Measurements from ENCODE around the gene EEF1G. TPM values are rescaled to one million over a fixed set of nuclear protein-coding genes. Genes with fewer than 3 reads are reported as not detected.

EEF1G gene
- total and polyA plus RNA-seq, 4 donors, result 941 to 1,160 (median 1,086) TPM

GRCh38 chr11:62614275-62614674, 40.6 kb upstream of the EEF1G start:
- Histone ChIP-seq H3K4me1 (ENCODE audit: control insufficient read depth in 5 of 5, insufficient read depth in 5 of 5, low read length in 5 of 5) (peaks cover 0 to 15% (median 6%) of the 10 kb centered on the region in 5 donors), H3K36me3 (ENCODE audit: control insufficient read depth in 4 of 4, insufficient read depth in 4 of 4, low read length in 4 of 4) (peaks cover 0 to 15% (median 8%) of the 10 kb centered on the region in 4 donors), H3K9ac (ENCODE audit: insufficient read depth in 1 of 2, low read length in 2 of 2) (no peak overlapping the region), H3K27ac (ENCODE audit: low read depth in 1 of 2, low read length in 1 of 2) (peak overlapping the region in 1 of 2 donors; percentile 13), H3K9me3 (ENCODE audit: control insufficient read depth in 4 of 4, insufficient read depth in 3 of 4, low read length in 3 of 4) (no peaks in the 10 kb centered on the region), H3K27me3 (ENCODE audit: control insufficient read depth in 3 of 3, insufficient read depth in 3 of 3, low read length in 2 of 3) (no peaks in the 10 kb centered on the region), H3K4me3 (no peak overlapping the region)
- DNase-seq (no peak), ATAC-seq (ENCODE audit: insufficient read depth, low FRiP score) (no peak)
- WGBS, 2 donors, result 74 to 82% methylated on average over 8 of the region's 8 CpGs
- TF ChIP-seq, protein P1, sequence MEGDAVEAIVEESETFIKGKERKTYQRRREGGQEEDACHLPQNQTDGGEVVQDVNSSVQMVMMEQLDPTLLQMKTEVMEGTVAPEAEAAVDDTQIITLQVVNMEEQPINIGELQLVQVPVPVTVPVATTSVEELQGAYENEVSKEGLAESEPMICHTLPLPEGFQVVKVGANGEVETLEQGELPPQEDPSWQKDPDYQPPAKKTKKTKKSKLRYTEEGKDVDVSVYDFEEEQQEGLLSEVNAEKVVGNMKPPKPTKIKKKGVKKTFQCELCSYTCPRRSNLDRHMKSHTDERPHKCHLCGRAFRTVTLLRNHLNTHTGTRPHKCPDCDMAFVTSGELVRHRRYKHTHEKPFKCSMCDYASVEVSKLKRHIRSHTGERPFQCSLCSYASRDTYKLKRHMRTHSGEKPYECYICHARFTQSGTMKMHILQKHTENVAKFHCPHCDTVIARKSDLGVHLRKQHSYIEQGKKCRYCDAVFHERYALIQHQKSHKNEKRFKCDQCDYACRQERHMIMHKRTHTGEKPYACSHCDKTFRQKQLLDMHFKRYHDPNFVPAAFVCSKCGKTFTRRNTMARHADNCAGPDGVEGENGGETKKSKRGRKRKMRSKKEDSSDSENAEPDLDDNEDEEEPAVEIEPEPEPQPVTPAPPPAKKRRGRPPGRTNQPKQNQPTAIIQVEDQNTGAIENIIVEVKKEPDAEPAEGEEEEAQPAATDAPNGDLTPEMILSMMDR (IDR thresholded peaks at IDR 0.05; ENCODE audit: control extremely low read depth, extremely low read depth), result no peak

DNA sequence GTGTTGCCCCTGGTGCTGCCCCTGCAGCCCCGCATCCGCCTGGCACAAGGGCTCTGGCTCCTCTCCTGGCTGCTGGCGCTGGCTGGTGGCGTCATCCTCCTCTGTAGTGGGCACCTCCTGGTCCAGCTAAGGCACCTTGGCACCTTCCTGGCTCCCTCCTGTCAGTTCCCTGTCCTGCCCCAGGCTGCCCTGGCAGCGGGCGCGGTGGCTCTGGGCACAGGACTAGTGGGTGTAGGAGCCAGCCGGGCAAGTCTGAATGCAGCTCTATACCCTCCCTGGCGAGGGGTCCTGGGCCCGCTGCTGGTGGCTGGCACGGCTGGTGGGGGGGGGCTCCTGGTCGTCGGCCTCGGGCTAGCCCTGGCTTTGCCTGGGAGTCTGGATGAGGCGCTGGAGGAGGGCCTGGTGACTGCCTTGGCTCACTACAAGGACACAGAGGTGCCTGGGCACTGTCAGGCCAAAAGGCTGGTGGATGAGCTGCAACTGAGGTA, 39.6 kb upstream of the EEF1G start:
- Histone ChIP-seq H3K36me3 (ENCODE audit: control insufficient read depth in 4 of 4, insufficient read depth in 4 of 4, low read length in 4 of 4) (peaks cover 0 to 20% (median 8%) of the 10 kb centered on the region in 4 donors), H3K27ac (ENCODE audit: low read depth in 1 of 2, low read length in 1 of 2) (peak overlapping the region; percentile 89 to 90), H3K9ac (ENCODE audit: insufficient read depth in 1 of 2, low read length in 2 of 2) (no peak overlapping the region), H3K27me3 (ENCODE audit: control insufficient read depth in 3 of 3, insufficient read depth in 3 of 3, low read length in 2 of 3) (no peaks in the 10 kb centered on the region), H3K9me3 (ENCODE audit: control insufficient read depth in 4 of 4, insufficient read depth in 3 of 4, low read length in 3 of 4) (no peaks in the 10 kb centered on the region), H3K4me3 (no peak overlapping the region), H3K4me1 (ENCODE audit: control insufficient read depth in 5 of 5, insufficient read depth in 5 of 5, low read length in 5 of 5) (peaks cover 0 to 15% (median 6%) of the 10 kb centered on the region in 5 donors)
- DNase-seq, result peak in 2 of 3 donors; percentile 20 to 25
- ATAC-seq (ENCODE audit: insufficient read depth, low FRiP score), result no peak
- WGBS, 2 donors, result 59 to 71% methylated on average over 15 of the region's 15 CpGs
- TF ChIP-seq, protein P1 (IDR thresholded peaks at IDR 0.05; ENCODE audit: control extremely low read depth, extremely low read depth), result no peak

DNA sequence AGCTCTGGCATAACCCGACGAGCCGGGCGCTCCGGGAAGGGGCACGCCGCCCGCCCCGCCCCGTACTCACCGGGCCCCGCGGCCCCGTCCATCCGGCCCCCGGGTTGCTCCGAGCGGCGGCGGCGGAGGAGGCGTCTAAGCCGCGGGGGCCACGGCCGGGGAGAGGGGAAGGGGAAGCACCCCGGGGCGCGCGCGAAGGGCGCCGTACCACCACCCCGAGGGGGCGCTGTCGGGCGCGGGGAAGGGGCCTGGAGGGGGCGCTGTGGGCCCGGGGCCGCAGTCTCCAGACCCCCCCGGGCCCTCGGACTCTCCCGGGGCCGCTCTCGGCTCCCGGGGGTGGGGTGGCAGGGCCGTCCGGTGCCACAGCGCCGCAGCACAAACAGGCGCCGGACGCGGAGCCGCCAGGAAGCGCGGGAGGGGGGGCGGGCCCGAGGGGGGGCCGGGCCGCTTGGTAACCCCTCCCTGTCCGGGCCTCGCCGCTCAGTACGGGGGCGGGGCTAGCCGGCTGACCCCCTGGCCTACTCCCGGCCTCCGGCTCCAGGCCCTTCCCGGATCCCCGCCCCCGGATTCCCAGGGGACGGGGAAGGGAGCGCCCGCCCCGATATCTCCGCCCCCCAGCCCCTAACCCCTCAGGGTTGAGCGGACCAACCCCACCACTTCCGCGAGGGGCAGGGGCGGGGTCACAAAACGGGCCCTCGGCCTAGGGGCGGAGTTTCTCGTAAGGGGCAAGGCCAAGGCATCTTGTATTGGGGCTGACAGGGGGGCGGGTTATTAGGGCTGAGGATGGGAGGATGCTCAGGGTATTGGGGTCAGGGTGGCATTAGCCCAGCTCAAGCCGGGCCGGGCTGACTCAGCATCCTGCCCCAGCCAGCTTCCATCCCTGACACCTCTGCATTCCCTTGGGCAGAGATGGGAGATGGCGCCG, 38.9 kb upstream of the EEF1G start, which contains the start of the genes EML3 and ROM1:
TSS of gene EML3 (minus strand) at position 410 of the 925 bp plus-strand sequence. CDS start at position 92, 318 bp downstream.
TSS of gene ROM1 (plus strand) at position 892 of the 925 bp plus-strand sequence. CDS start at position 917, 25 bp downstream.
- TF ChIP-seq, protein P1 (IDR thresholded peaks at IDR 0.05; ENCODE audit: control extremely low read depth, extremely low read depth), result peak; percentile 66
- peaks cover 0 to 15% (median 6%) of the 10 kb centered on the region in 5 donors for H3K4me1 ChIP-seq (ENCODE audit: control insufficient read depth in 5 of 5, insufficient read depth in 5 of 5, low read length in 5 of 5)
- H3K27ac ChIP-seq (ENCODE audit: low read depth in 1 of 2, low read length in 1 of 2), result peak within 1 kb of the TSS; percentile 89 to 90
- WGBS, 2 donors, result 2 to 3% methylated on average over 64 to 90 of the region's 91 CpGs
- H3K9me3 ChIP-seq (ENCODE audit: control insufficient read depth in 4 of 4, insufficient read depth in 3 of 4, low read length in 3 of 4), result no peaks in the 10 kb centered on the region
- ATAC-seq (ENCODE audit: insufficient read depth, low FRiP score) (peak; percentile 92), DNase-seq (peak; percentile 91 to 94 (median 91))
- peak within 1 kb of the TSS; percentile 60 for H3K4me3 ChIP-seq
- H3K27me3 ChIP-seq (ENCODE audit: control insufficient read depth in 3 of 3, insufficient read depth in 3 of 3, low read length in 2 of 3), result no peaks in the 10 kb centered on the region
- peaks cover 0 to 25% (median 11%) of the 10 kb centered on the region in 4 donors for H3K36me3 ChIP-seq (ENCODE audit: control insufficient read depth in 4 of 4, insufficient read depth in 4 of 4, low read length in 4 of 4)
- peak within 1 kb of the TSS; percentile 37 to 86 for H3K9ac ChIP-seq (ENCODE audit: insufficient read depth in 1 of 2, low read length in 2 of 2)
